WTC11 (cell line): Measurements from ENCODE around the gene DBNL. TPM values are rescaled to one million over a fixed set of nuclear protein-coding genes. Genes with fewer than 3 reads are reported as not detected.

Experiments
- ATAC-seq: fragments of 200-7000 bp; cut with Tn5 transposase; 2 replicates; pipeline ENCODE4 v1.10.0; 2021; ENCODE audit warnings: mild to moderate bottlenecking, moderate library complexity
- CTCF ChIA-PET: fragments of 300-600 bp; sonication (Branson Sonifier 250); formaldehyde crosslinking; loops from one replicate; lab custom pipeline; 2021; ENCODE audit warnings: antibody characterized with exemption; lab: Charles Lee
- POLR2A ChIA-PET: fragments of 350-600 bp; sonication (Branson Sonifier 250); formaldehyde crosslinking; loops from one replicate; lab custom pipeline; 2021; ENCODE audit warnings: antibody characterized with exemption; lab: Charles Lee
- DNase-seq: peaks from one replicate; pipeline ENCODE4 v3.0.0; 2021; ENCODE audit warnings: low spot score
- H3K27ac Mint-ChIP-seq: 2 replicates; pipeline ENCODE4 v1.8.0; 2021; ENCODE audit warnings: mixed read lengths
- H3K27me3 Mint-ChIP-seq: 2 replicates; pipeline ENCODE4 v1.8.0; 2021; ENCODE audit warnings: low read depth, mild to moderate bottlenecking, moderate library complexity, mixed read lengths
- H3K36me3 Mint-ChIP-seq: 2 replicates; pipeline ENCODE4 v1.8.0; 2021; ENCODE audit warnings: mixed read lengths
- H3K4me1 Mint-ChIP-seq: 2 replicates; pipeline ENCODE4 v1.8.0; 2022; ENCODE audit warnings: mixed read lengths
- H3K4me3 Mint-ChIP-seq: 2 replicates; pipeline ENCODE4 v1.8.0; 2021; ENCODE audit warnings: mild to moderate bottlenecking, moderate library complexity, mixed read lengths
- H3K9me3 Mint-ChIP-seq: 2 replicates; pipeline ENCODE4 v1.8.0; 2021; ENCODE audit warnings: mixed read lengths
- ELF4 ChIP-seq: sonication (generic); formaldehyde crosslinking; IDR thresholded peaks from 2 replicates; pipeline ENCODE4 v1.8.1; 2022; ENCODE audit warnings: low read depth, mild to moderate bottlenecking, moderate library complexity, missing genetic modification reagents
- JUN ChIP-seq: sonication (generic); formaldehyde crosslinking; IDR thresholded peaks from 2 replicates; pipeline ENCODE4 v1.8.0; 2023; ENCODE audit warnings: mild to moderate bottlenecking, missing genetic modification reagents
- MLX ChIP-seq: sonication (generic); formaldehyde crosslinking; IDR thresholded peaks from 2 replicates; pipeline ENCODE4 v1.8.1; 2023; ENCODE audit warnings: mild to moderate bottlenecking, missing genetic modification reagents, moderate library complexity
- PRDM15 ChIP-seq: sonication (generic); formaldehyde crosslinking; IDR thresholded peaks from 2 replicates; pipeline ENCODE4 v1.8.0; 2022; ENCODE audit warnings: missing genetic modification reagents
- SP1 ChIP-seq: sonication (generic); formaldehyde crosslinking; conservative IDR thresholded peaks from 2 replicates; pipeline ENCODE4 v1.8.1; 2022; ENCODE audit warnings: missing genetic modification reagents
- ZNF317 ChIP-seq: sonication (generic); formaldehyde crosslinking; IDR thresholded peaks from 2 replicates; pipeline ENCODE4 v1.8.1; 2023; ENCODE audit warnings: low read depth, mild to moderate bottlenecking, moderate library complexity, missing genetic modification reagents, borderline replicate concordance
- ZNF671 ChIP-seq: fragments of 250-450 bp; sonication (Bioruptor Pico); IDR thresholded peaks from 2 replicates; pipeline ENCODE4 v1.8.0; 2021; ENCODE audit warnings: mild to moderate bottlenecking
- total RNA-seq: library from RNA; stranded (reverse); gene quantifications from 3 replicates; pipeline ENCODE4 v1.2.3, GENCODE V29; 2021
- TF ChIP-seq, protein P1 (sequence below): sonication (generic); formaldehyde crosslinking; IDR thresholded peaks from 2 replicates; pipeline ENCODE4 v1.8.0; 2022; ENCODE audit warnings: mild to moderate bottlenecking, missing genetic modification reagents

Gene DBNL
- total RNA-seq, 1 experiment from 2014 or later: 36.1 TPM

DNA sequence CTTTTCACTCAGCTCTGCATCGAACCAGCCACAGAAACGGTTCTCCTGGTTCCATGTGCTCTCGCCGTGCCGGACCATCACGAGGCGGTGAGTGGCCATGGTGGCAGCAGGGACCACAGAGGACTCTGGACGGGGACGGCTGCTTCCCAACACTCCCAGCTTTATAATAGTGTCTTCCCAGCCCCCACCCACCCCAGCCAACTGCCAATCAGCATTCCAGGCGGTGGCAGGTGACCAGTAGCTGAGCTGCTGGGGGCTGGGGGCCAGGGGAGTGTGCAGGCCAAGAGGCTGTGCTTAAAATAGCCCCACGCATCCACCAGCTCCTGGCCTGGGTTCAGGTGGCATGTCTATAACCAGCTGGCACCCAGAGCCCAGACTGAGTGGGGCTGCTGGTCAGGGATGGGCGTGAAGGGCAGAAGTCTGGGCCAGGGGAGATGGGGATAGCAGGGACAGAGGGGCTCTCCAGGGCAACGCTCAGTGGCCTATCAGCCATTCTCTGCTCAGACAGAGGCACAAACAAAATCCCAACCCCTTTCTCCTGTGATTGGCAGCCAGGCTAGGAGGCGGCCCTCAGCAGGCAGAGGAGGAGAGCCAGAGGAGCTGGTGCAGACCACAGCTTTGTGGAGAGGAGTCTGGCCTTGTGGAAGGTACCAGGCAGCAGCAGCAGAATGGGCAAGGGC lies 21.1 kb downstream of the DBNL start, which contains the start of gene PGAM2 (continued):
- TF ChIP-seq PRDM15 (CRISPR knock-in tag): peak; percentile 94
- no peak for TF ChIP-seq JUN
- TF ChIP-seq SP1: 0 out of 2 replicates have a peak, but pooled peaks have one; percentile 28
- TF ChIP-seq, protein P1, sequence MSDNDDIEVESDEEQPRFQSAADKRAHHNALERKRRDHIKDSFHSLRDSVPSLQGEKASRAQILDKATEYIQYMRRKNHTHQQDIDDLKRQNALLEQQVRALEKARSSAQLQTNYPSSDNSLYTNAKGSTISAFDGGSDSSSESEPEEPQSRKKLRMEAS (CRISPR knock-in tag): 0 out of 2 replicates have a peak, but pooled peaks have one; percentile 1
- TF ChIP-seq, all 79 proteins: peak for 5

DNA sequence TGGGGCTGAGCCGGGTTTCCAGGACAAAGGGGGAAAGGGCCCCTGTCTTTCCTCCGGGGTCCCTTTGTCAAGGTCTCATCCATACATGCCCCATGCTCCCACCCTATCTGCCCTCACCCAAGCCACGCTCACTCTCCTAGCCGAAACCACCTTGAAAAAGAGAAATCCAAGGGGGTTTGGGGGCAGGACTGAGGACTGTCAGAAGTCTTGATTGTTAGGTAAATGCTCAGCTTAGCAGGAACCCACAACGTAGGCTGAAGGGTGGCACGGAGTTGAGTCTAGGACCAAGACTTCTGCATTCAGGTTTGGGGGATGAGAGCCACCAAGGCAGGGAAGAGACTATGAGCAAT lies 21.6 kb downstream of the DBNL start:
- Mint-ChIP-seq H3K36me3 (peaks cover 6% of the 10 kb centered on the region; the same call in 1 of the 2 replicates), H3K27me3 (peaks cover 34% of the 10 kb centered on the region), H3K9me3 (no peaks in the 10 kb centered on the region), H3K4me3 (no peak overlapping the region), H3K27ac (no peak overlapping the region), H3K4me1 (peaks cover 32% of the 10 kb centered on the region)
- ATAC-seq (no peak), DNase-seq (no peak)
- CTCF ChIA-PET: interaction anchor here (0.9 to 2.6 kb wide), 8 partner anchors 35 to 499 kb away, joined by 3 to 8 read pairs (median 4); partner anchors contain the start of gene AEBP1
- POLR2A ChIA-PET: interaction anchor here (1.3 kb wide), 1 partner anchor 45 kb away, joined by 3 read pairs; no protein-coding TSS in a partner anchor
- TF ChIP-seq ZNF671 (CRISPR knock-in tag): 0 out of 2 replicates have a peak, but pooled peaks have one; percentile 50
- TF ChIP-seq ELF4: no peak
- no peak; the same call in 1 of the 2 replicates for TF ChIP-seq PRDM15 (CRISPR knock-in tag)

DNA sequence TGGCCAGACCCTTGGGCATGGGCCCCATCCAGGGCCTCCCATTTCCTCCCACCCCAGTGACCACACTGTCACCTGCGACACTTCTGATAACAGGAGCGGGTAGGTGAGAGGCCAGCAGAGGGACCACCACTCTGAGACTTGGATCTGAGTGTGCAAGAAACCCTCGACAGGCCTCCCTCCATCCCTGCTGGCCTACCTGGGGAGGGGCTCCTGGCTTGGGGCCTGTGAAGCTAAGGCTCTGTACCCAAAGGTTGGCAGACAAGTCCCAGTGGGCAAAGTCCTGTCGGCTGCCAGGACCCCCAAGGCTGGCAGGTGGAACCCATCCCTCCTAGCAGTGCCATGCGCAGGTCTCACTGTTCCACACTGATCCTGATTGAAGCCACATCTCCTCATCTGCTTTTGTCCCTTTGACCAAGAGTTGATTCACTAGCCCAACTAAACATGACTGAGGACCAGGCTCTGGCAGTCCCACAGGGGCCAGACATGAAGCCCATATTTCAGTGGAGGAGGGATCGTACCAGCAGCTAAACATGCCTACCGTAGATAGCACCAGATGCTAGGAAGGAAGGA lies 22.1 kb downstream of the DBNL start:
- ChIA-PET CTCF (interaction anchor here (0.9 to 2.6 kb wide), 8 partner anchors 35 to 498 kb away, joined by 3 to 8 read pairs (median 4); partner anchors contain the start of gene AEBP1), POLR2A (interaction anchor here (1.3 kb wide), 1 partner anchor 45 kb away, joined by 3 read pairs; no protein-coding TSS in a partner anchor)
- no peak for DNase-seq
- ATAC-seq: no peak
- peaks cover under 1% of the 10 kb centered on the region; the same call in 1 of the 2 replicates for H3K36me3 Mint-ChIP-seq
- H3K9me3 Mint-ChIP-seq: no peaks in the 10 kb centered on the region
- H3K4me3 Mint-ChIP-seq: no peak overlapping the region
- H3K4me1 Mint-ChIP-seq: peaks cover 32% of the 10 kb centered on the region
- TF ChIP-seq ZNF317 (CRISPR knock-in tag) (no peak), MLX (no peak)
- H3K27ac Mint-ChIP-seq: no peak overlapping the region
- peaks cover 34% of the 10 kb centered on the region for H3K27me3 Mint-ChIP-seq
